GM18517 (cell line): ENCODE results near the gene ALDH1A2.

ENCODE experiments used
- ATAC-seq: cut with Tn5 transposase; IDR thresholded peaks from one replicate; pipeline ENCODE4 v1.9.1; 2021; ENCODE audit warnings: mild to moderate bottlenecking, moderate library complexity; ENCODE audit not compliant: unreplicated experiment

Gene ALDH1A2

GRCh38 chr15:57910672-57911071 lies 154.8 kb downstream of the ALDH1A2 start:
- ATAC-seq, result no peak

GRCh38 chr15:57909388-57909787 lies 156.1 kb downstream of the ALDH1A2 start:
- ATAC-seq, result no peak

DNA sequence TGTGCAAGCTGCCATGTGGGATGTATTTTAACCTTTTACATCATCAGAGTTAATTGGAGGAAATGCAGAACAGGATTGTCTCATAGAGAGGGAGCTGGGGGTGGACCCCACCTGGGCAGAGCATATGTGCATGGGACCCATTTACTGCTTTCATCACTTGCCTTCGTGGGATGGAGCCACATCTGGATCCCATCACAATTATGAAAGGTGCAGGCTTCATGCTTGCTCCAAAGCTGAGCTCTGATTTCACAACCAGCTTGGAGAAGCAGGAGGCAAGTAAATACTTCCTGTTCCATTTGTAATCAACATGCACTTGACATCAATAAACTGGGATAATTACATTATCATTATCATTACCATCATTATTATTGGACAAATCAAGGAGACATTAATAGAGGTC lies 161.9 kb downstream of the ALDH1A2 start:
- no peak for ATAC-seq
